GM12872 (cell line): ENCODE data around the gene ZNF532.

Source experiments
- CTCF ChIP-seq: IDR thresholded peaks from 3 replicates; pipeline ENCODE4 v1.5.1; 2011; ENCODE audit warnings: low read depth, mild to moderate bottlenecking, low read length, moderate library complexity; ENCODE audit not compliant: insufficient read depth

Gene ZNF532

GRCh38 chr18:58864146-58865032, at the start of gene ZNF532:
ZNF532 (plus strand) TSS chr18:58864877. CDS start in a region left out here.
- TF ChIP-seq CTCF, result no peak

GRCh38 chr18:58819051-58819450, 45.6 kb upstream of the ZNF532 start:
- TF ChIP-seq CTCF, result no peak

- no peak for TF ChIP-seq CTCF
Measured at GRCh38 chr18:58820251-58820650, 44.4 kb upstream of the ZNF532 start.

- no peak for TF ChIP-seq CTCF
Measured at GRCh38 chr18:58822944-58823343, 41.7 kb upstream of the ZNF532 start.

- no peak for TF ChIP-seq CTCF
Measured at GRCh38 chr18:58823412-58823811, 41.3 kb upstream of the ZNF532 start.

GRCh38 chr18:58827428-58827827, 37.2 kb upstream of the ZNF532 start:
- no peak for TF ChIP-seq CTCF

- TF ChIP-seq CTCF, result no peak
Measured at GRCh38 chr18:58827886-58828285, 36.8 kb upstream of the ZNF532 start.
